GM19238 (cell line): ENCODE data around the gene DYNLRB1.

Experiments
- DNase-seq: peaks from one replicate; pipeline ENCODE4 v3.0.0; 2011; ENCODE audit warnings: low spot score; ENCODE audit not compliant: insufficient read length

DYNLRB1 gene

DNA sequence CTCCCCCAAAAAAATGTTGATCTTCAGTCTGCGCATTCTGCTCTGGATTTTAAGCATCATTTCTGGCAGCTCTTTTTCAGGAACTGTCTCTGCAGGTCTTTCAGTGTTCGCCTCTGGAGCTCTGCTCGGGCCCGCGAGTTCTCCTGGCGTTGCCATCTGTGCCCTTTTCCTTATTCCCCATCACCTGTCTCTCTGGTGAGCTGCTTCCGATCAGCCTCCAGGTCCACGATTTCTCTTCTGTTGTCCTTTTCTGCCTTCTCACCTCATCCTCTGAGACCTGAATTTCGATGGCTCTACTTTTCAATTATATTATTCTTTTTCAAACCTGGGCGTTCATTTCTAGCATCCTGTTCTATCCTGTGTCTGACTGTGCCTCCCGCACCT lies 41.7 kb downstream of the DYNLRB1 start:
- no peak for DNase-seq

DNA sequence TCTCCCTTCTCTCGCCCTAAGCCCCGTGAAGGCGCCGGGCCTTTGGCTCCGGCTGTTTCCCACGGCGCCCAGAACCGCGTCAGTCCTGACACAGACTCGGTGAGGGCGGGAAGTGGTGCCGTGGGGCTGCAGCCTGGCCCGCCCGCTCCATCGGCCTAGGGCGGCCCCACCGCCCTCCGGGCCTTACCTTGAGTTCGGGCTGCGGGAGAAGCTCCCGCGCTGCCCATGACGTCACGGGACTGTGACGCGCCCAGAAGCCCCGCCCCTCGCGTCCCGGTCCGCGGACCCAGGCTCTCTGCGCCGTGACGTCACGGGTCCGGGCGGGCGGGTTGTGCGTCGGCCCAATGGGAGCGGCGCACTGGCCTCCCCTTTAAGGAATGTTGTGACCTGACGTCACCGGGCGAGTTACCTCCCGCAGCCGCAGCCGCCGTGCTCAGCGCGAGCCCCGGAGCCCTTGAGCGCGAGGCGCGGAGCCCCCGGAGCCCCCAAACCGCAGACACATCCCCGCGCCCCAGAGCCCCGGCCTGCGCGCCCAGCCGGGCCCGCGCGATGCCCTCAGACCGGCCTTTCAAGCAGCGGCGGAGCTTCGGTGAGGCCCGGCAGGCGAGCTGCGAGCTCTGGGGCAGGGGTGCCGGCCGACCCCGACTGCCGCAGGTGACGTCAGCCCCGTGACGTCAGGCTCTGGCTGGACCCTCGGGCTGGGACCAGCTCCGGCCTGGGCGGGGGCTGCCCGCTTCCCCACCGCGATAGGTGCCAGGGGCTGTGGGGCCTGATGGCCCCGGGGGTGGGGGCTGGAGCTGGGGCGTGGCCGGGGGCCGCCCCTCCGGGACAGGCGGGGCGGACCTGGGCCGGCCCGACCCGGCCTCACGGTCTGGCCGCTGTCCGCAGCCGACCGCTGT lies 42.3 kb downstream of the DYNLRB1 start, which contains the start of gene MAP1LC3A:
Gene MAP1LC3A, plus strand, starts transcription at position 399 of the 899 bp plus-strand sequence. Its CDS starts 151 bp downstream, at position 550.
- DNase-seq, result peak; percentile 87

DNA sequence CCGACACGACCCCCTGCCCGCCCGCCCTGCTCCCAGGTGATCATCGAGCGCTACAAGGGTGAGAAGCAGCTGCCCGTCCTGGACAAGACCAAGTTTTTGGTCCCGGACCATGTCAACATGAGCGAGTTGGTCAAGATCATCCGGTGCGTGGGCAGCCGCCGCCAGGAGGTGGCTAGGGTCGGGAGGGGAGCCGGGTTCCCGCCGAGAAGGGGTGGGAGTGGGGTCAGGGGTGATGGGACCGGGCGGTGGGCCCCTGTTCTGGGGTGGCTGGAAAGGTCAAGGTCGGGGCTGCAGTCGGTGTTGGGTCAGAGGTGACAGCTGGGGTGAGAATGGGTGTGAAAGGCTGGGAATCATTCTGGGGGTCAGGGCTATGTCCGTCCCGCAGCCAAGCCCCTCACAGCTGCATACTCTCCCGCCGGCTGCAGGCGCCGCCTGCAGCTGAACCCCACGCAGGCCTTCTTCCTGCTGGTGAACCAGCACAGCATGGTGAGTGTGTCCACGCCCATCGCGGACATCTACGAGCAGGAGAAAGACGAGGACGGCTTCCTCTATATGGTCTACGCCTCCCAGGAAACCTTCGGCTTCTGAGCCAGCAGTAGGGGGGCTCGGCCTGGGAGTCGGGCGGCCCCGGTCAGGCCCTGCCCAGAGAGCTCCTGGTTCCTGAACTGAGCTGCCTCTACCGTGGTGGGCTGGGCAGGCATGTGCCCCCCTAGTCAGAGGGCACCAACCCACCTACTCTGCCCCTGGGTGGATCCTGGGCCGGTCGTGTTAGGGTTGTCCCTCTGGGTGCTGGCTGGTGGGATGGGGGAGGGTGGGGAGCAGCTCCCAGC lies 43.3 kb downstream of the DYNLRB1 start:
- no peak for DNase-seq

- no peak for DNase-seq
These were observed 43.9 kb downstream of the DYNLRB1 start for GRCh38 chr20:34560141-34560523.

DNA sequence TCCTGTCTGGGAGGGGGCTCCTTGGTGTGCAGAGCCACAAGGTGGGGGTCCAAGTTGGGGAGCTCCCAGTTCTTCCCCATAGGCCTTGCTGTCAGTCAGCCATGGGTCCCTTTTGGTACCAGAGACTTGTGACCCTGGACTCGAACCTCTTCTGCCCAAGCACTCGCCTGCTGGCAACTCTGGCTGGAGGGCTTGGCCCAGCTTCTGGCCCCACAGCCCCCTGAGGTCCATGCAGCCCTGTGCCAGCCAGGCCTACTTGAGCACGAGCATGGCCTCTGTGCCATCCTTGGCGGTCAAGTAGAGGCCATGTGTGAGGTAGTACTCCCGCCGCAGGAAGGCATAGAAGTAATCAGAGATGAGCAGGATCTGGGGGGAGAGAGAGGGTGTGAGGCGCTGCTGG lies 44.4 kb downstream of the DYNLRB1 start:
- no peak for DNase-seq

- DNase-seq, result no peak
These were observed 45.4 kb downstream of the DYNLRB1 start for GRCh38 chr20:34561661-34562060.

GRCh38 chr20:34562641-34563040 lies 46.4 kb downstream of the DYNLRB1 start:
- DNase-seq, result no peak

DNA sequence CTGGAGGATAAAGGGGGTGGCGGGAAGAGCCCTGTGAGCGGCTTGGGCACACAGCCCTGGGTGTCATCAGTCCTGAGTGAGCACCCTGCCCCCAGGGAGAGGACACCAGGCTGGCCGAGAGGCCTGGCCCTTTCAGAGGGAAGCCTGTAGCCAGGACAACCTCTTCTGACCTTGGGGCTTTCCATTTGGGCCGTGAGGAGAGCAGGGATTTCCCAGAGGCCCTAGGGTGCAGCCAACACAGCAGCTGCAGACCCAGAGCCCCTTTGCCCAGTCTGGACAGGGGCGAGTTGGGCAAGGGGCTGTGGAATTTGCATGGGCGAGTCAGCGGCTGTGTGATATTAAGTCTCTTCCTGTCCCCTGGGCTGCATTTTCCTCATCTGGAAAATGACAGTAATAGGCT lies 48.6 kb downstream of the DYNLRB1 start:
- DNase-seq, result no peak

GRCh38 chr20:34566978-34567891 lies 51.0 kb downstream of the DYNLRB1 start:
- no peak for DNase-seq

DNA sequence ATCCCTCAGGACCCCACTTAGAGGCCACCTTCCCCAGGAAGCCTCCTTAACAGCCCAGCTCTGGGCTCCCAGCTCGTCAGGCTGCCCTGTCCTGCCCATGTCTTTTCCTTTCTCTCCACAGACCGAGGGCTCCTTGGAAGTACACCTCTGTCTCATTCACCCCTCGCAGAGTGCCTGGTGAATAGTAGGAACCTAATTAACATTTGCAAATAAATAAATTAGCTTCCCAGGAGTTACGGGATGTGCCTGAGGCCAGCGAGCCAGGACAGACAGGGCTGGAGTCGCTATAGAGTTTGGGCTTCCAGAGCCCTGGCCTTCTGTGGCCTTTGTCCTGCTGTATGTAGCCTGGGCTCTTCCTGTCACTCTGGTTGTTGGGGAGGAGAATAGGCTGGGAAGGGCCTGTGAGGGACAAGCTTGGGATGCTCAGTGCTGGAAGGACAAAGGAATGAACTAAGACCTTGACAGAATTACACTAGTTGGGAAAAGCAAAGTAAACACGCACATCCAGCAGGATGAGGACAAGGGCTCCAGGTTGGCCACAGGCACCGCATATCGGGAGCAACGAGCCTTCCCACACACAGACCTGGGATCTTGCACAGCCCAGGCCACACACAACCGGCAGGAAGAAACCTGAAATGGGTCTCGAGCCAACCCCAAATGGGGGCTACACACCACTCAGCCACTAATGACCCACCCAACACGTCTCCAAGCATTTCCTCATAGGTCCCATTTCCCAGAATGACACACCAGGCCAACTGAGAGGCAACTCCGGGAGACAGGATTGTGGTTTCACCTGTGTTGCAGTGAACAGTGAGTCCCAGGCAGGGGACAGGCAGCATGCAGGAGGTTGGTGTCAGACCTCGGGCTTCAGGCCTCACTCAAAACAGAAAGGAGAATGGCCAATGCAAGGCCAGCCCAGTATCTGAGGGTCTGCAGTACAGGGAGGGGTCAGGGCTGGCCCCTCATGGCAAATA lies 52.0 kb downstream of the DYNLRB1 start:
- DNase-seq, result no peak

- DNase-seq, result no peak
These were observed 53.4 kb downstream of the DYNLRB1 start for GRCh38 chr20:34569598-34569997.

DNA sequence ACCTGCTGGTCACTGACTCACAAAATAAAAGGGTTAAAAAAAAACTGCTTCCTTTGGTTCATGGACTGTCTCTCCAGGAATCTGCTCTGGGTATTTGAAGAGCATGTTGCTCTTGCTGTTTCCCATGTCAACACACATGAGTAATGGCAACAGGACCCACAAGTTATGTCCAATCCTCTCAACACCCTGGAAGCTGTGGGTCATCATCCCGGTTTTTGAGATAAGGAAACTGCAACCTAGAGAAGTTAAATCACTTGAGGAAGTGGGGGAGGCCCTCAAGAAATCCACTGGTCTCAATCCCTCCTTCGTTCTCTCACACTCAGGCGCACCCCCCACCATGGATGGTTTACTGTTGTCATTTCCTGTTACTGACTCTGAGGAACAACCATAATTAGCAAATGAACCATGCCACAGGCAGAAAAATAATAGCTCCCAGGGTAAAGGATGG lies 54.7 kb downstream of the DYNLRB1 start:
- DNase-seq, result no peak

GRCh38 chr20:34571753-34572152 lies 55.5 kb downstream of the DYNLRB1 start:
- DNase-seq, result no peak

DNA sequence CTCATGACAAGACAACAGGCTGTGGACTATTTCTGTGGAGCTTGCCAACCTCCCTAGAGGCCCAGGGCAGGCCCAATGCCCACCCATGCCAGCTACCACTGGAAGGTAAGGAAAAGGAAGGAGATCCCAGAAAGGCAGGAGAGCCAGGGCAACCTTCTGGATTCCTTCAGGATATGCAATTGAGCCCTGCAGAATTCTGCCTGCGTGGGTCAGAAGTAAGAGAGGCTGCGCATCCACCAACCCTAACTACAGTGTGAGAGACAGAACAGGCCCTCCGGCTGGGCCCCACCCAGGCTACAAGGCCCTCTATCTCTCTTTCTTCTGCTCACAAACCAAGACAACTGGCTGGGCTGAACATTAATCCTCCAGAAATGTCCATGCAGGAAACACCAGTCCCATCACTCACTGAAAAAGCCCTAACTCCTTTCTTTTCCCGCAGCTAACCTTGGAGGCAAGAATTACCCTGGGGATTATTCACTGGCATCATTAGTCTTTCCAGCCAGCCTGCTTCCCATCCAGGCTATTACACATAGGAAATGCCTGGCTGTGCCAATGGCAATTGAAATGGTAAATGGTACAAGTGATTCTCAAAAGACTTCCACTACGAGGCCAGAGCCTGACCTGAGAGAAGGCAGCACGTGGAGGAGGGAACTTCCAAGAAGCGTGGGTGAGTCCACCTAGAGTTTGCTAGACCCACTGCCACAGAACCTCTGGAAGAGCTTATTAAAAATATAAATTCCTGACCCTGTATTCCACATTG lies 57.5 kb downstream of the DYNLRB1 start:
- no peak for DNase-seq

GRCh38 chr20:34574426-34574825 lies 58.2 kb downstream of the DYNLRB1 start:
- no peak for DNase-seq

DNA sequence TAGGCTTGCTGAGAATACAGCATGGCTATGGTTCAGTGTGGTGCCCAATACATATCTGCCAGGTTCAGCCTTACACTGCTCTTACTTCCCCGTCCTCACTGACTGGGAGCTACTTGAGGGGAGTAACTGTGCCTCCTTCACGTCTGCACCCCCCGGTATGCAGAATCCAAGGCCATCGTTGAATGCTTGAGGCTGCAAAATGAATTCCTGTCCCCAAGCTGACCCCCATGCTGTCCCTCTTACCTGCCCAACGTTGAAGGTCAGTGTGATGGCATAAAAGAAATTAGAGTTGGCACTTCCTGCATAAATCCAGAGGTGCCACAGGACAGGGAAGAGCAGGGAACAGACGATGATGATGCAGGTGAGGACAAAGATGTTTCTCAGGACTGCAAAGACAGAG lies 58.6 kb downstream of the DYNLRB1 start:
- DNase-seq, result no peak

- no peak for DNase-seq
These were observed 59.0 kb downstream of the DYNLRB1 start for GRCh38 chr20:34575271-34575670.

- no peak for DNase-seq
These were observed 59.5 kb downstream of the DYNLRB1 start for GRCh38 chr20:34575756-34576155.

GRCh38 chr20:34577061-34577460 lies 60.8 kb downstream of the DYNLRB1 start:
- no peak for DNase-seq
